ENCODE measurements around the gene MARCHF4. TPM values are rescaled to one million over a fixed set of nuclear protein-coding genes. Genes with fewer than 3 reads are reported as not detected.

Gene MARCHF4
- total RNA-seq, 1 donor from 2014 or later = not detected

- intact Hi-C loops (cut with micrococcal nuclease) = loop anchor here (5.0 kb wide), 2 partner anchors 36 to 129 kb away; no protein-coding TSS in a partner anchor
Measured at GRCh38 chr2:216351172-216351925, 20.9 kb downstream of the MARCHF4 start.

DNA sequence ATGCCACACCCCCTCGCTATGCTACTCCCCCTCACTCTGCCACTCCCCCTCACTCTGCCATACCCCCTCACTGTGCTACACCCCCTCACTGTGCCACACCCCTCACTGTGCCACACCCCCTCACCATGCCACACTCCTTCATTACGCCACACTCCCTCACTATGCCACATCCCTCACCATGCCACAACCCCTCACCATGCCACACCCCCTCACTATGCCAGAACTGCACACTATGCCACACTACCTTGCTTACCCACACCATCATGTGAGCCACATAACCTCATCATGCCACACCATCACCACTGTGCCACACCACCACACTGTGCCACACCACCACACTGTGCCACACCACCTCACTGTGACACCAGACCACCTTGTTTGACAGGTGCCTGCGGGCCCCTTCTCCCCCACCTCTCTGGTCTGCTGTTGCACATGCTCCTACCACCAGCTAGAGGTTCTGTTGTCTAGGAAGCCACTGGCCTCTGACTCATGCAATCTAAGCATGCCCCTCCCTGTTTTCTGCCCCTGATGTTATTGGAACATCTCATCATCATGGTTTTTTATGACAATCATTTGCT, 22.0 kb downstream of the MARCHF4 start:
- intact Hi-C loops (cut with micrococcal nuclease) = loop anchor here (5.0 kb wide), 2 partner anchors 37 to 128 kb away; no protein-coding TSS in a partner anchor

- intact Hi-C loops (cut with micrococcal nuclease) = no loop called here
Measured at GRCh38 chr2:216349366-216349765, 22.9 kb downstream of the MARCHF4 start.

GRCh38 chr2:216348756-216349308, 23.5 kb downstream of the MARCHF4 start:
- intact Hi-C loops (cut with micrococcal nuclease) = no loop called here

DNA sequence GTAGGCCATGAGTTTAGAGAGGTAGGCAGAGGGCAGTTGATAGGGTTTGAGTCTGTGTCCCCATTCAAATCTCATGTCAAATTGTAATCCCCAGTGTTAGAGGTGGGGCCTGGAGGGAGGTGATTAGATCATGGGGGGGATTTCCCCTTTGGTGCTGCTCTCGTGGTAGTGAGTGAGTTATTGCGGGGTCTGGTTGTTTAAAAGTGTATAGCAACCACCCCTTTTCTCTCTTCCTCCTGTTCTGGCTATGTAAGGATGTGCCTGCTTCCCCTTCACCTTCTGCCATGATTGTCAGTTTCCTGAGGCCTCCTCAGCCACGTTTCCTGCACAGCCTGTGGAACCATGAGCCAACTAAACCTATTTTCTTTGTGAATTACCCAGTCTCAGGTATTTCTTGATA, 25.5 kb downstream of the MARCHF4 start:
- intact Hi-C loops (cut with micrococcal nuclease) = no loop called here

DNA sequence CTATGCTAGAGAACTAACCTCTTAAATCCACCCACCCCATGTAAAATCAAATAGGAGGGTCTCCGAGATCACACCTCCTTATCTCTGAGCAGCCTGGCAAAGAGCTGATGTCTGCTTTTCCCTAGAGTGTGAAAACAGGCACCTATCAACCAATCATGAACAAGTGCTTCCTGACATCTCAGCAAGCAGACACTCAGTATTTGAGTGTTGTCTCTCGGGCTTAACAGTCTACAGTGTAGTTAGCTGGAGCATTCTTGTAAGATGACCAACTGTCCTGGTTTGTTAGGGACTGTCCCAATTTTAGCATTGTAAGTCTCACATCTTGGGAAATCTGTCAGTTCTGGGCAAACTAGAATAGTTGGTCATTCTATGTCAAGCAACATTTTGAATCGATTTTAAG, 26.4 kb downstream of the MARCHF4 start:
- intact Hi-C loops (cut with micrococcal nuclease) = no loop called here

DNA sequence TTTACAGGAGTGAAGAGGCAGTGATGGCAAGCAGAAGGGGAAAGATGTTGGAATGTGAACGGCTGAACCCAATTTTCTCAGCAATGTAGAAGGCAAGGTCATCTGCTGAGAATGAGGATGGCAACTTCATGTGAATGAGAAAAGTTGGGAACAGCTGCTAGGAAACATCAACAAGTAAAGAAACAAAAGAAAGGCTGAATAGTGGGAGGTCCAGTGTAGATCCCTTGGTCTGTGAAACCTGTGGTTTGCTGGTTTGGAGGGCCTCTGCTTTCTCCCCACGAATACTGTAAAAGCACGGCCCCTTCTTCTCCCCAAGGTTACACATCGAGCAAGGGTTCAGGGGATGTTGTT, 27.4 kb downstream of the MARCHF4 start:
- intact Hi-C loops (cut with micrococcal nuclease) = no loop called here

- intact Hi-C loops (cut with micrococcal nuclease) = no loop called here
Measured at GRCh38 chr2:216344206-216344949, 27.9 kb downstream of the MARCHF4 start.

DNA sequence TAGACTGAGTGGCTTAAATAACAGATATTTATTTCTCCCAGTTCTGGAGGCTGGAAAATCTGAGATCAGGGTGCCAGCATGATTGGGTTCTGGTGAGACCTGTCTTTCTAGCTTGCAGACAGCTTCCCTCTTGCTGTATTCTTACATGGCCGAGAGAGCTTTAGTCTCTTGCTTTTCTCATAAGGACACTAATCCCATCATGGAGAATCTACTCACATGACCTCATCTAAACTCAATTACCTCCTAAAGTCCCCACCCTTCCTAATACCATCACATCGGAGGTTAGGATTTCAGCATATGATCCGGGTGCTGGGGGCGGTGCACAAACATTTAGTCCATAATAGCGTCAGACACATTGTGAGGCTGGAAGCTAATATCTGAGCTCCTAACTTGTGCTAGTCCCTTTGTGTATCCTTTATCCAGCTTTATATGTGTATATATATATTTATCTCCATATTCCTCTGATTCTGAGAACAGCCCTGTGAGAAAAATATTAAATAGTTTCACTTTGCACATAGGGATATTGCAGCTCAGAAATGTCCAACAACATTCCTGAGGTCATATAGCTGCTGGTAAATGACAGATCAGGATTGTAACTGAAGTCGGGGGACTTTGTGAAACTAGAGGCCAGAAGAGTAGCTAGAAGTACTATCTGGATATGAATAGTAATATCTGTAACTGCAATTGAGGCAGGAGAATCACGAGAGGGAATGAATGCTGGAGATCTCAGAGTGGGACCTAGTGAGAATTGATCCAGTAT, 28.9 kb downstream of the MARCHF4 start:
- intact Hi-C loops (cut with micrococcal nuclease) = no loop called here

GRCh38 chr2:216341121-216341520, 31.2 kb downstream of the MARCHF4 start:
- intact Hi-C loops (cut with micrococcal nuclease) = no loop called here

GRCh38 chr2:216340280-216340631, 32.0 kb downstream of the MARCHF4 start:
- intact Hi-C loops (cut with micrococcal nuclease) = no loop called here

DNA sequence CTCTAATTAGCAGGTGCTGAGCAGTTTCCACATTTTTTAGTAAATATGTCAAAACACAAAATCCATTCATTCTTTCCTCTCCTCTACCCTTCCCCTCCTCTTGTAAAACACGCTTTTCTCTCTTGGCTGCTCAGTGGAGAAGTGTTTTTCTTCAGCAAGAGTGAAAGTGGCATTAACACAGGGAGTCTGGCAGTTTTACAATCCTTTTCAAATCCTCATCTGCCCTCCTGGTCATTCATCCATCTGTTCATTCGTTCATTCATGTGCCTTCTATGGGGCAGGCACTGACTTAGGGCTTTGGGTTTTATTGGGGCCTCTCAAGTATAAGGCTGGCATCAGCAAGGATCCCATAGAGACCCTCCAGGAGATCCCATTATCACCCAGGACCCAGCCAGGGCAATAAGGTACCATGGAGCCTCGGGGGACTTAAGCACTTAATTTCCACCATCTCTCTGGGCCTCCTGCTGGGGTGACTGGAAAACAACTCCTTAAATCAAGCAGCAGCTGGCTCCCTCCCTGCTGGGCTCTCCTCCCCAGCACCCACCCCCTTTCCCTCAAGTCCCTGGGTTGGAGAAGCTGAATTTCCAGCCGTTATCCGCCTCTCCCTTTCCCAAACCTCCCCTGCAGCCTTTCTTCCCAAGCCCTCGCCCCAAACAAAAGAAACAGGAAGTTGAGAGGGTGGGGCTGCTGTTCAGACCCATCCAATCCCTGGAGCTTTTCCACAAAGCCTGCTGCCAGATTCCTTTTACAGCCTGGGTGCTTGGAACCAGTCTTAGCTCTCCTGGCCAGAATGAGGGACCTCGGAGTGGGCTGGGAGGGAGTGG, 32.6 kb downstream of the MARCHF4 start:
- intact Hi-C loops (cut with micrococcal nuclease) = no loop called here

- intact Hi-C loops (cut with micrococcal nuclease) = no loop called here
Measured at GRCh38 chr2:216335252-216335651, 37.0 kb downstream of the MARCHF4 start.

- intact Hi-C loops (cut with micrococcal nuclease) = loop anchor here (1.0 kb wide), 1 partner anchor 76 kb away; no protein-coding TSS in a partner anchor
Measured at GRCh38 chr2:216328347-216328746, 43.9 kb downstream of the MARCHF4 start.

DNA sequence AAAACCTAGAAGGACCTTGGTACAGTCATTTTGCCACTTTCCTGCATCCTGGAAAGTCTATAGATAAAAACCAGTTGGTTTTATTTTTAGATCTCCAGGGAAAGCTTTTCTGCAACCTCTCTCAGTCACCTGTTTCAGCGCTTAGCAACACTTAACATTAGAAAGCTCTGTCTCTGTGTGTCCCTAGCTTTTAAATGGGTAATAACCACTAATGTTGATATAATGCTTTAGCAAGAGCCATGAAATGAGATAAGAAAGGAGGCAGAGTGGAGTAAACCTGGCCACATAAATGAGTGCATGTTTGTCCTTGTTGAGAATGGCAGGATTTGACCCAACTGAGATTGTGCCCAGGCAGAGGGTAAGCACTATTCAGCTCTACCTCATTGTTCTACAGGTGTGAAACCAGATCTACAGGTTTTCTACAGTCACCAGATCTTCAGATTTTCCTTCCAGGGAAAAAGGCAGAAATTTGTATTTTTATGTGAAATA, 44.8 kb downstream of the MARCHF4 start:
- intact Hi-C loops (cut with micrococcal nuclease) = no loop called here

Other genes with a start within 250 kb of the MARCHF4 start
- gene SMARCAL1, start 40.0 kb upstream of the MARCHF4 start, total RNA-seq = 28.5 and 29.6 TPM in 2 replicates
- 1,808 and 1,859 TPM in 2 replicates for gene RPL37A, start 126.4 kb upstream of the MARCHF4 start, total RNA-seq